A673 (cell line): ENCODE results near the gene IMMP2L.

Experiments
- CTCF ChIP-seq: fragments of 300-800, 200-600 bp; sonication (generic); conservative IDR thresholded peaks from 2 replicates; pipeline ENCODE4 v1.5.1; 2017; ENCODE audit warnings: low read depth, mild to moderate bottlenecking, antibody characterized with exemption, low read length, moderate library complexity, mixed read lengths
- EZH2 ChIP-seq: fragments of 200-600 bp; sonication (generic); IDR thresholded peaks from 2 replicates; pipeline ENCODE4 v1.6.1; 2017; ENCODE audit warnings: borderline replicate concordance, low read depth, mild to moderate bottlenecking, mixed read lengths, antibody characterized with exemption, low read length; ENCODE audit not compliant: poor library complexity, severe bottlenecking

DNA sequence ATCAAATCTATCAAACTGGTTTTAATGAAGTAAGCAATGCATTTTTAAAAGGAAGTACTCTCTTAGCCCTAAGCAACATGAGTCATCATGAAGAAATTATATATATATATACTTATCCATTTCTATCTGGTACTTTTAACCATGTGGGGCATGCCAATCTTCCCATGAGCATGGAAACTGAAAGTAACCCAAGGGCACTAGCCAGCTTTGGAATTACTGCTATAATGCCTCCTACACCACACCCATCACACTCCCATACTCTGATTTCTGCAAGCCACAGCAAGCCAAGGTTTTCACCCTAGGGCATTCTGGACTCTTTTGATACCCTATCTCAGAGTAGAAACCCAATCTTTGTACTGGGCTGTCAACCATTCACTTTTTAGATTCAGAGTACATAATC lies 204.6 kb downstream of the IMMP2L start:
- TF ChIP-seq CTCF (no peak), EZH2 (no peak)
